Astrocyte (in vitro differentiated cells and primary cell): ENCODE data around the gene UROC1.

Source experiments
- CTCF ChIP-seq: IDR thresholded peaks from 2 replicates; pipeline ENCODE4 v1.5.1; 2011; ENCODE audit warnings: low read depth, mild to moderate bottlenecking, inconsistent platforms, low read length, moderate library complexity; ENCODE audit not compliant: insufficient read depth
- EZH2 ChIP-seq: IDR thresholded peaks from 2 replicates; pipeline ENCODE4 v1.6.1; 2012; ENCODE audit warnings: mild to moderate bottlenecking, low read length, inconsistent platforms; ENCODE audit not compliant: insufficient read depth

GRCh38 chr3:126445506-126445905, 72.1 kb downstream of the UROC1 start:
- TF ChIP-seq CTCF: no peak
- TF ChIP-seq EZH2: no peak
